ENCODE measurements around the gene SMPD2. TPM values are rescaled to one million over a fixed set of nuclear protein-coding genes. Genes with fewer than 3 reads are reported as not detected.
A peak's percentile ranks its signal among the peaks of the same experiment; 100 is the strongest.

SMPD2 gene
- total and polyA plus RNA-seq, 3 experiments from 2014 or later: 9.4 to 15.8 (median 15.1) TPM

GRCh38 chr6:109466212-109466923, 25.8 kb downstream of the SMPD2 start:
- H3K4me1 Mint-ChIP-seq: peaks cover 30 to 76% (median 66%) of the 10 kb centered on the region in 3 donors
- Histone ChIP-seq H3K9me3 (ENCODE audit: low read length) (no peaks in the 10 kb centered on the region), H3K36me3 (ENCODE audit: insufficient read depth, low read length) (peaks cover 38% of the 10 kb centered on the region), H3K27ac (ENCODE audit: low read depth, low read length) (no peak overlapping the region), H3K4me3 (ENCODE audit: low read length) (no peak overlapping the region), H3K4me1 (ENCODE audit: insufficient read depth, low read length) (peaks cover 6% of the 10 kb centered on the region), H3K27me3 (ENCODE audit: insufficient read depth, low read length, poor library complexity, severe bottlenecking) (no peaks in the 10 kb centered on the region)
- H3K9me3 Mint-ChIP-seq: no peaks in the 10 kb centered on the region
- H3K4me3 Mint-ChIP-seq: no peak overlapping the region
- POLR2A ChIA-PET: no interaction called here
- H3K27ac Mint-ChIP-seq: peak overlapping the region in 3 of 8 donors; percentile 21 to 60 (median 29)
- H3K27me3 Mint-ChIP-seq: no peaks in the 10 kb centered on the region
- peaks cover 16 to 91% (median 44%) of the 10 kb centered on the region in 3 donors for H3K36me3 Mint-ChIP-seq
- CTCF ChIA-PET: interaction anchor here (1.1 kb wide), 1 partner anchor 16 kb away, joined by 4 read pairs; no protein-coding TSS in a partner anchor
- no peak for DNase-seq

GRCh38 chr6:109467696-109468095, 27.2 kb downstream of the SMPD2 start:
- H3K27me3 Mint-ChIP-seq: no peaks in the 10 kb centered on the region
- Histone ChIP-seq H3K9me3 (ENCODE audit: low read length) (no peaks in the 10 kb centered on the region), H3K27me3 (ENCODE audit: insufficient read depth, low read length, poor library complexity, severe bottlenecking) (no peaks in the 10 kb centered on the region), H3K4me3 (ENCODE audit: low read length) (no peak overlapping the region), H3K36me3 (ENCODE audit: insufficient read depth, low read length) (peaks cover 47% of the 10 kb centered on the region), H3K27ac (ENCODE audit: low read depth, low read length) (no peak overlapping the region), H3K4me1 (ENCODE audit: insufficient read depth, low read length) (peaks cover 6% of the 10 kb centered on the region)
- ChIA-PET CTCF (no interaction called here), POLR2A (no interaction called here)
- peaks cover 39 to 79% (median 70%) of the 10 kb centered on the region in 3 donors for H3K4me1 Mint-ChIP-seq
- H3K27ac Mint-ChIP-seq: peak overlapping the region in 5 of 8 donors; percentile 3 to 61 (median 35)
- no peak for DNase-seq
- peaks cover 10 to 93% (median 42%) of the 10 kb centered on the region in 3 donors for H3K36me3 Mint-ChIP-seq
- H3K4me3 Mint-ChIP-seq: no peak overlapping the region
- H3K9me3 Mint-ChIP-seq: no peaks in the 10 kb centered on the region

DNA sequence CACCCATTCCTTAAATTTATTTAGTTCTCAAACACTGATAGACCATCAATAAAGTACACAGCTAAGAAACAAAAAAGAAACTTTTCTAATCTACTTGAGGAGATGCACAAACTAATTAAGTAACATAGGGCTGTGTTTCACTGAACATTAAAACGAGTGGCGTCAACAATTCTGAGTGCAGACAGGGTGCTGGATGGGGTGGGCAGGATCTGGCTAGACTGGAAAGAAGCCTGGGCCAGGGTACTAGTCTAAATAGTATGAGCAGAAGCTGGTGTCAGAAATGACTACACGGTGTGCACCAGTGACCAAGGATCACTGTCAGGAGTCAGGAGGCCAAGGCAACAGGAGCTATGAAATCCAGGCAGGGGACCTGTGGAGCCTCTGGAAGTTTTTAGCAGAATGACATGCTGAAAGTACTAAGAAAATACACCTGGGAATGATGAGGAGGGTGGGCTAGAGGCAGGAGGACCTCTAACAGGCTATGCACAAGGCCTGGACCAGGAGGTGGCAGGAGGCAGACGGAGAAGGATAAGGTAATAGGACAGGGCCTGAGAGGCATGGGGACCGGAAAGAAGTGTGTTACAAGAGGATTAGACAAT, 29.2 kb downstream of the SMPD2 start:
- peaks cover 18 to 96% (median 47%) of the 10 kb centered on the region in 3 donors for H3K36me3 Mint-ChIP-seq
- H3K9me3 ChIP-seq (ENCODE audit: low read length): no peaks in the 10 kb centered on the region
- DNase-seq: no peak
- ChIA-PET CTCF (interaction anchor here (1.2 kb wide), 1 partner anchor 14 kb away, joined by 3 read pairs; the partner anchor contains the start of gene MICAL1), POLR2A (no interaction called here)
- H3K4me3 ChIP-seq (ENCODE audit: low read length): no peak overlapping the region
- H3K4me1 Mint-ChIP-seq: peaks cover 43 to 81% (median 72%) of the 10 kb centered on the region in 3 donors
- no peak overlapping the region for H3K27ac ChIP-seq (ENCODE audit: low read depth, low read length)
- no peaks in the 10 kb centered on the region for H3K27me3 Mint-ChIP-seq
- peaks cover 63% of the 10 kb centered on the region for H3K36me3 ChIP-seq (ENCODE audit: insufficient read depth, low read length)
- H3K9me3 Mint-ChIP-seq: no peaks in the 10 kb centered on the region
- H3K4me1 ChIP-seq (ENCODE audit: insufficient read depth, low read length): peaks cover 6% of the 10 kb centered on the region
- H3K27me3 ChIP-seq (ENCODE audit: insufficient read depth, low read length, poor library complexity, severe bottlenecking): no peaks in the 10 kb centered on the region
- H3K27ac Mint-ChIP-seq: peak overlapping the region in 7 of 8 donors; percentile 19 to 78 (median 46)
- no peak overlapping the region for H3K4me3 Mint-ChIP-seq

DNA sequence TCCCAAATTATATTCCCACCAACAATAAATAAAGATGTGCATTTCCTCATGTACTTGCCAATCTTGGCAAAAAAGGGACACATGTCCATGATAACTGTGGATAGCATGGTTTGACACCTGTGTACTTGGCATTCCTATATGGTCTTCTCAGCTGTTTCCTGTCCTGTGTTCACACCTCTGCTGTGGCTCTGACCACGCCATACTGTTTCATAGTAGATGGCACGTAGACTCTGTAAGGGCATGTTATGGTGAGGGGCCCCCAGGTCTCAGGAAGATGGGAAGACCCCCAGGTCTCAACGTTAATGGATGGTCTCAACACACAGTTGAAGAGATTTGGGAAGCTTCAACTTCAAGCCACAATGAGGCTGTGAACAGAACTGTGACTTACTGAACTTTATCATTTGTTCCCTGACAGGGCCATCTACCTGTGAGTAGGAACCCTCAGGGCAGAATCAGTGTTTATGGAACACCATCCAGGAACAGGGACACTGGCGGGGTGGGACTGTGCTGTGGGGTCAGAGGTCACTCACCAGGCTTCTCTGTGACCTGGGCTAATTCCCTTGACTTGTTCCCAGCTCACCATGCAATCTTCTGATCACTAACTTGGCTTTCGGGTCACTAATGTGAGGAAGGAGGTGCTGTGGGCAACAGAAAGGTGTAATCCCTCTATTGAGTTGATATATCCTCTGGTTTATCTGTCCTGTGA, 30.7 kb downstream of the SMPD2 start:
- H3K4me1 Mint-ChIP-seq: peaks cover 48 to 81% (median 75%) of the 10 kb centered on the region in 3 donors
- no peaks in the 10 kb centered on the region for H3K4me1 ChIP-seq (ENCODE audit: insufficient read depth, low read length)
- peaks cover 50% of the 10 kb centered on the region for H3K36me3 ChIP-seq (ENCODE audit: insufficient read depth, low read length)
- no peak overlapping the region for H3K4me3 Mint-ChIP-seq
- ChIA-PET CTCF (no interaction called here), POLR2A (no interaction called here)
- no peaks in the 10 kb centered on the region for H3K9me3 Mint-ChIP-seq
- H3K27ac ChIP-seq (ENCODE audit: low read depth, low read length): no peak overlapping the region
- H3K27ac Mint-ChIP-seq: peak overlapping the region in 6 of 8 donors; percentile 40 to 92 (median 60)
- no peak overlapping the region for H3K4me3 ChIP-seq (ENCODE audit: low read length)
- H3K27me3 Mint-ChIP-seq: no peaks in the 10 kb centered on the region
- no peaks in the 10 kb centered on the region for H3K27me3 ChIP-seq (ENCODE audit: insufficient read depth, low read length, poor library complexity, severe bottlenecking)
- peaks cover 22 to 96% (median 46%) of the 10 kb centered on the region in 3 donors for H3K36me3 Mint-ChIP-seq
- H3K9me3 ChIP-seq (ENCODE audit: low read length): no peaks in the 10 kb centered on the region
- no peak for DNase-seq

DNA sequence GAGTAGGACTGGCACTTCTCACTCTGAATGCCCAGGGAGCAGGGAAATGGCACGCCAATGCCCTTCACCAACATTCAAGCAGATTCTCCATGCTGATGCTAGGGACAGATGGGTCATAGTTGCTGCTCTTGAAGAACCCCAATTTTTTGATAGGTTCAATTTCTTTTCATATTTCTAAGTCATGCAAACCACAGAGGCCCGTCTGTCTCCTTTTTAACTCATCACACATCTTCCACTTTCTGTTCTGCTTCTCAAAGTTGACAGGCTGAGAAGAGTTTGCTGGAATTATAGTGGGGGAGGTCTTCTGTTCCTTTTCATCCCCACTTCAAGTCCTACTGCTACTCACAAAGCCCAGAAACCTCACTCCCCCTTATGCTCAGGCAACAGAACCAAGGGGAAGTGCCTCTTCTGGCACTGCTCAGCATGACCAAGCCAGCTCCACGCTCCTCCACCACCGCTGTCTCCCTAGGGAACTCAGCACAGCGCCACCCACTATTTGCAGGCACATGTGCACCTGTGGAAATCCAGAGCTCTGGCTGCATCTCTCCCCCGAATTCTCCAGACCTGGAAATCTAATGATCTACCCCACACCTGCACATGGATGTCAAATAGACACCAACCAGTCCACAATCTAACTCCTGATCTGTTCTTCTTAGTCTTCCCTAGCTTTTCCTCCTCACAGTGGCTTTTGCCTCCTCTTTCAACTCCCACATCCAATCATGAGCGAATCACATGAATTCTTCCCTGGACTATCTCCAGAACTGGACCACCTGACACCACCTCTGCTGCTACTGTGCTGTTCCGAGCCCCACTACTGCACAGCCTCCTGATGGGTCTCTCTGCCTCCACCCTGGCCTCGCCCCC, 31.8 kb downstream of the SMPD2 start:
- Mint-ChIP-seq H3K36me3 (peaks cover 22 to 95% (median 46%) of the 10 kb centered on the region in 3 donors), H3K27ac (peak overlapping the region in 6 of 8 donors; percentile 44 to 85 (median 65)), H3K27me3 (no peaks in the 10 kb centered on the region), H3K9me3 (no peaks in the 10 kb centered on the region), H3K4me1 (peaks cover 56 to 90% (median 86%) of the 10 kb centered on the region in 3 donors), H3K4me3 (no peak overlapping the region)
- Histone ChIP-seq H3K27me3 (ENCODE audit: insufficient read depth, low read length, poor library complexity, severe bottlenecking) (no peaks in the 10 kb centered on the region), H3K36me3 (ENCODE audit: insufficient read depth, low read length) (peaks cover 52% of the 10 kb centered on the region), H3K4me1 (ENCODE audit: insufficient read depth, low read length) (peaks cover 9% of the 10 kb centered on the region), H3K9me3 (ENCODE audit: low read length) (no peaks in the 10 kb centered on the region), H3K27ac (ENCODE audit: low read depth, low read length) (no peak overlapping the region), H3K4me3 (ENCODE audit: low read length) (no peak overlapping the region)
- CTCF ChIA-PET: no interaction called here
- POLR2A ChIA-PET: no interaction called here
- DNase-seq: no peak

DNA sequence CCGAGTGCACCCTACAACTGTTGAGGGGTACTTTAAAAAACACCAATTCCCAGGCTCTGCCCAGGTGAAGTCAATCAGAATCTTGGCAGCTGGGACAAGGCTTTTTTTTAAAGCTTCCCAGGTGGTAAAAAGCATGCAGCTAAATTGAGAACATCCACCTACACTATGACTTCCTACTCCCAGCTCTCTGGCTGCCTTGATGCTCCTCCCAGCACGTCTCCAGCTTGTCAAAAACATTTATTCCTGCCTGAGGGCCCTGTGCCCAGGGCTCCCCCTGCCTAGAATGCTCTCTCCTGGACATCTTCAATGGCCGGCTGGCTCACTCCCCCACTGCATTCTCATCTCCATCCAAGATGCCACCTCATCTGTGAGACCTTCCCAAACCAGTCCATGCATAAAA, 32.6 kb downstream of the SMPD2 start:
- no peak overlapping the region for H3K4me3 Mint-ChIP-seq
- POLR2A ChIA-PET: no interaction called here

GRCh38 chr6:109474995-109475394, 34.5 kb downstream of the SMPD2 start:
- no peak overlapping the region for H3K4me3 ChIP-seq (ENCODE audit: low read length)
- no peaks in the 10 kb centered on the region for H3K27me3 ChIP-seq (ENCODE audit: insufficient read depth, low read length, poor library complexity, severe bottlenecking)
- H3K36me3 ChIP-seq (ENCODE audit: insufficient read depth, low read length): peaks cover 51% of the 10 kb centered on the region
- Mint-ChIP-seq H3K4me1 (peaks cover 68 to 88% (median 87%) of the 10 kb centered on the region in 3 donors), H3K36me3 (peaks cover 20 to 91% (median 41%) of the 10 kb centered on the region in 3 donors), H3K27ac (peak overlapping the region in 2 of 8 donors; percentile 7 to 85), H3K27me3 (no peaks in the 10 kb centered on the region), H3K9me3 (no peaks in the 10 kb centered on the region), H3K4me3 (no peak overlapping the region)
- no peak for DNase-seq
- peaks cover 32% of the 10 kb centered on the region for H3K4me1 ChIP-seq (ENCODE audit: insufficient read depth, low read length)
- no peak overlapping the region for H3K27ac ChIP-seq (ENCODE audit: low read depth, low read length)
- CTCF ChIA-PET: no interaction called here
- POLR2A ChIA-PET: no interaction called here
- no peaks in the 10 kb centered on the region for H3K9me3 ChIP-seq (ENCODE audit: low read length)

More for the DNA sequence above, 32.6 kb downstream of the SMPD2 start:
- H3K36me3 Mint-ChIP-seq: peaks cover 22 to 95% (median 45%) of the 10 kb centered on the region in 3 donors
- Histone ChIP-seq H3K27ac (ENCODE audit: low read depth, low read length) (no peak overlapping the region), H3K27me3 (ENCODE audit: insufficient read depth, low read length, poor library complexity, severe bottlenecking) (no peaks in the 10 kb centered on the region), H3K4me3 (ENCODE audit: low read length) (no peak overlapping the region), H3K9me3 (ENCODE audit: low read length) (no peaks in the 10 kb centered on the region), H3K36me3 (ENCODE audit: insufficient read depth, low read length) (peaks cover 52% of the 10 kb centered on the region), H3K4me1 (ENCODE audit: insufficient read depth, low read length) (peaks cover 17% of the 10 kb centered on the region)
- no peaks in the 10 kb centered on the region for H3K9me3 Mint-ChIP-seq
- peaks cover 61 to 90% (median 88%) of the 10 kb centered on the region in 3 donors for H3K4me1 Mint-ChIP-seq
- CTCF ChIA-PET: no interaction called here
- H3K27me3 Mint-ChIP-seq: no peaks in the 10 kb centered on the region
- no peak for DNase-seq
- peak overlapping the region in 6 of 8 donors; percentile 18 to 85 (median 66) for H3K27ac Mint-ChIP-seq
